Liver (tissue), 9 donors: ENCODE data around the gene RAB38. TPM values are rescaled to one million over a fixed set of nuclear protein-coding genes. Genes with fewer than 3 reads are reported as not detected.

Experiments
- DNase-seq: peaks from one replicate; pipeline ENCODE4 v3.0.0-alpha.2; 2017; ENCODE audit warnings: low spot score
- H3K27ac ChIP-seq, 2 donors: one replicate each; pipeline ENCODE4 v1.7.0; 2013; ENCODE audit warnings: inconsistent platforms in 2 of 2, low read length in 2 of 2, control low read depth in 1 of 2, low read depth in 1 of 2, mild to moderate bottlenecking in 1 of 2
- H3K27me3 ChIP-seq, 4 donors: one replicate each; pipeline versions ENCODE4 v1.6.1 to v1.7.0; 2013; ENCODE audit warnings: low read length in 3 of 4, inconsistent platforms in 1 of 4, mild to moderate bottlenecking in 1 of 4, moderate library complexity in 1 of 4; ENCODE audit not compliant: control insufficient read depth in 4 of 4, insufficient read depth in 4 of 4
- H3K36me3 ChIP-seq, 4 donors: one replicate each; pipeline versions ENCODE4 v1.6.1 to v1.7.0; 2013; ENCODE audit warnings: low read length in 3 of 4, mild to moderate bottlenecking in 3 of 4, low read depth in 1 of 4, moderate library complexity in 1 of 4; ENCODE audit not compliant: control insufficient read depth in 4 of 4, insufficient read depth in 3 of 4
- H3K4me1 ChIP-seq, 4 donors: one replicate each; pipeline versions ENCODE4 v1.6.1 to v1.7.0; 2013; ENCODE audit warnings: low read length in 3 of 4, mild to moderate bottlenecking in 3 of 4, moderate library complexity in 1 of 4; ENCODE audit not compliant: control insufficient read depth in 4 of 4, insufficient read depth in 4 of 4
- H3K4me3 ChIP-seq, 3 donors: one replicate each; pipeline versions ENCODE4 v1.6.1 to v1.7.0; 2013; ENCODE audit warnings: low read length in 3 of 3, control low read depth in 1 of 3, low read depth in 1 of 3, mild to moderate bottlenecking in 1 of 3
- H3K9ac ChIP-seq, 2 donors: one replicate each; pipeline ENCODE4 v1.7.0; 2013; ENCODE audit warnings: low read length in 2 of 2, mild to moderate bottlenecking in 2 of 2, moderate library complexity in 2 of 2, control low read depth in 1 of 2, low read depth in 1 of 2
- H3K9me3 ChIP-seq, 4 donors: one replicate each; pipeline versions ENCODE4 v1.6.1 to v1.7.0; 2013; ENCODE audit warnings: low read length in 3 of 4; ENCODE audit not compliant: control insufficient read depth in 4 of 4
- EGR1 ChIP-seq, 2 donors: IDR thresholded peaks; 2 replicates each; pipeline ENCODE4 v1.6.1; 2016 to 2018; ENCODE audit warnings: antibody characterized with exemption in 2 of 2, low read depth in 2 of 2
- FOXA1 ChIP-seq: IDR thresholded peaks from 2 replicates; pipeline ENCODE4 v1.6.1; 2016; ENCODE audit warnings: antibody characterized with exemption
- FOXA2 ChIP-seq: IDR thresholded peaks from 2 replicates; pipeline ENCODE4 v1.6.1; 2016; ENCODE audit warnings: antibody characterized with exemption
- GABPA ChIP-seq, 2 donors: IDR thresholded peaks in 1 of 2; conservative IDR thresholded peaks in 1 of 2; 2 replicates each; pipeline ENCODE4 v1.6.1; 2016; ENCODE audit warnings: antibody characterized with exemption in 2 of 2, mild to moderate bottlenecking in 1 of 2, moderate library complexity in 1 of 2
- HNF4A ChIP-seq, 2 donors: conservative IDR thresholded peaks; 2 replicates each; pipeline ENCODE4 v1.6.1; 2016; ENCODE audit warnings: antibody characterized with exemption in 2 of 2, mild to moderate bottlenecking in 2 of 2
- HNF4G ChIP-seq: IDR thresholded peaks from 2 replicates; pipeline ENCODE4 v1.6.1; 2016; ENCODE audit warnings: antibody characterized with exemption
- JUND ChIP-seq, 2 donors: IDR thresholded peaks; 2 replicates each; pipeline ENCODE4 v1.6.1; 2016; ENCODE audit warnings: antibody characterized with exemption in 2 of 2
- NR2F2 ChIP-seq: IDR thresholded peaks from 2 replicates; pipeline ENCODE4 v1.6.1; 2016; ENCODE audit warnings: antibody characterized with exemption
- RAD21 ChIP-seq, 2 donors: IDR thresholded peaks; 2 replicates each; pipeline ENCODE4 v1.6.1; 2016; ENCODE audit warnings: antibody characterized with exemption in 2 of 2, mild to moderate bottlenecking in 2 of 2
- RXRA ChIP-seq, 2 donors: IDR thresholded peaks; 2 replicates each; pipeline ENCODE4 v1.6.1; 2017 to 2018; ENCODE audit warnings: antibody characterized with exemption in 2 of 2, mild to moderate bottlenecking in 1 of 2
- SP1 ChIP-seq: IDR thresholded peaks from 2 replicates; pipeline ENCODE4 v1.6.1; 2018; ENCODE audit warnings: antibody characterized with exemption, mild to moderate bottlenecking
- TAF1 ChIP-seq: conservative IDR thresholded peaks from 2 replicates; pipeline ENCODE4 v1.6.1; 2016; ENCODE audit warnings: antibody characterized with exemption, mild to moderate bottlenecking
- YY1 ChIP-seq: IDR thresholded peaks from 2 replicates; pipeline ENCODE4 v1.6.1; 2016; ENCODE audit warnings: antibody characterized with exemption, mild to moderate bottlenecking
- WGBS: extraction: QIAGEN DNeasy Blood & Tissue Kit; methylation state at CpG from one replicate; pipeline ENCODE4 v1.1.7; 2013; 5-methylcytosine and 5-hydroxymethylcytosine counted together
- polyA plus RNA-seq, 2 donors: library from polyadenylated mRNA; stranded (reverse) in 1 of 2; unstranded in 1 of 2; fragments of 200-250 nt in 1 of 2; fragments of >200 nt in 1 of 2; fragmentation: Nextera tagmentation in 1 of 2; extraction: Ambion mirVana in 1 of 2; gene quantifications; one replicate each; pipeline versions ENCODE4 v1.2.1 to v1.2.3, GENCODE V29; 2013 to 2015
- total RNA-seq, 2 donors: library from RNA; depleted of rRNA; stranded (reverse); fragments of >200 nt; gene quantifications; one replicate each; pipeline ENCODE4 v1.2.3, GENCODE V29; 2014
- TF ChIP-seq, protein P1 (sequence below): IDR thresholded peaks from 2 replicates; pipeline ENCODE4 v1.6.1; 2016; ENCODE audit warnings: antibody characterized with exemption
- TF ChIP-seq, protein P2 (sequence below): IDR thresholded peaks from 2 replicates; pipeline ENCODE4 v1.6.1; 2016; ENCODE audit warnings: antibody characterized with exemption, mild to moderate bottlenecking
- TF ChIP-seq, protein P3 (sequence below): IDR thresholded peaks from 2 replicates; pipeline ENCODE4 v1.6.1; 2016; ENCODE audit warnings: antibody characterized with exemption
- TF ChIP-seq, protein P4 (sequence below): fragments of 150-350 bp; IDR thresholded peaks from 2 replicates; pipeline ENCODE4 v1.5.1; 2017; ENCODE audit warnings: improper control_type of control experiment, low read depth, low read length; ENCODE audit not compliant: missing input control
- TF ChIP-seq, protein P5 (sequence below): IDR thresholded peaks from 2 replicates; pipeline ENCODE4 v1.6.1; 2016; ENCODE audit warnings: antibody characterized with exemption
- donor health status: healthy.
- donor health status: healthy.
- donor health status: healthy.
- donor health status: healthy.
- donor health status: healthy.

The RAB38 gene
- total and polyA plus RNA-seq, 4 donors: 0.32 to 2.2 (median 0.48) TPM

DNA sequence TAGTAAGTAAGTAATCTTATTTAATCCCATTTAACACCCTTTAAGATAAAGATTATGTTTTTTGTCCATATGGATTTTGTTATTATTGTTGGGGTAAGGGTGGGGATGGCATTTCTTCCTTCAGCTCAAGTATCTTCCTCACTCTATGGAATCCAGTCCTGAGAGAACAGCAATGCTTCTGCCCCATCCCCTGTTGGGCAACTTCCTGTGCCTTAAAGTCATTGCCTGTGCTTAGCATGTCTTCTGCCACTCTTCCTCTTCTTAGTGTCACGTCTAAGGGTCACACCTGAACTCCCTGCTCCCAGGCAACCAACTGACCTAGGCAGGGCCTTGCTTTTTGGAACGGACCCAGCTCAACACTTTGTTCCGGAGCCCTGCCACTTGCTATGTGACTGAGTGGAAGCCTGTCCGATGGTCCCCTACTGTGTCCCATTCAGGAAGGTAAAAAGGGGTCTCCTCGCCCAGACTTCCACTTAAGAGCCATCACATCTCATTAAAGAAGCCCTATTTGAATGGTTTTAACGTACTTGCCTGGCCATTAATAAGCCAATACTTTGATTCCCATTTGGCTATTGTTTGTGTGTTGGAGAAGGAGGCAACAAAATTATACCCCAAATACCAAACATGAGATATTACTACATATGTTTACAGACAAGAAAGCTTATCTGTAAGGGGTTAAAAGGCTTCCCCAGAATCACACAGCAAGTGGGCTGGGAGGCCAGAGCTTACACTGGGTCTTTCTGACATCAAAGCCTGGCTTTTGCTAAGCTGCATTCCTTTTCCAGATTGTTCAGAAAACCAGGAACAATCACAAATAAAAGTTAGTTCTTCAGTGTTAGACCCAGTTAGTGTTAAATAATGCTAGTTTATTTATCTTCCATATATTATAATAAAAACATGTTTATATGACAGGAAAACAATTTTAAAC is 59.2 kb downstream of the RAB38 start:
- Histone ChIP-seq H3K9me3 (no peaks in the 10 kb centered on the region), H3K27me3 (no peaks in the 10 kb centered on the region), H3K27ac (no peak overlapping the region), H3K4me1 (peaks cover 0 to 1% (median 0%) of the 10 kb centered on the region in 4 donors), H3K9ac (no peak overlapping the region), H3K4me3 (no peak overlapping the region), H3K36me3 (no peaks in the 10 kb centered on the region)
- 86% methylated on average over 6 of the region's 6 CpGs for WGBS
- TF ChIP-seq YY1: no peak
- TF ChIP-seq, protein P1, sequence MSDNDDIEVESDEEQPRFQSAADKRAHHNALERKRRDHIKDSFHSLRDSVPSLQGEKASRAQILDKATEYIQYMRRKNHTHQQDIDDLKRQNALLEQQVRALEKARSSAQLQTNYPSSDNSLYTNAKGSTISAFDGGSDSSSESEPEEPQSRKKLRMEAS: no peak
- TF ChIP-seq, protein P2, sequence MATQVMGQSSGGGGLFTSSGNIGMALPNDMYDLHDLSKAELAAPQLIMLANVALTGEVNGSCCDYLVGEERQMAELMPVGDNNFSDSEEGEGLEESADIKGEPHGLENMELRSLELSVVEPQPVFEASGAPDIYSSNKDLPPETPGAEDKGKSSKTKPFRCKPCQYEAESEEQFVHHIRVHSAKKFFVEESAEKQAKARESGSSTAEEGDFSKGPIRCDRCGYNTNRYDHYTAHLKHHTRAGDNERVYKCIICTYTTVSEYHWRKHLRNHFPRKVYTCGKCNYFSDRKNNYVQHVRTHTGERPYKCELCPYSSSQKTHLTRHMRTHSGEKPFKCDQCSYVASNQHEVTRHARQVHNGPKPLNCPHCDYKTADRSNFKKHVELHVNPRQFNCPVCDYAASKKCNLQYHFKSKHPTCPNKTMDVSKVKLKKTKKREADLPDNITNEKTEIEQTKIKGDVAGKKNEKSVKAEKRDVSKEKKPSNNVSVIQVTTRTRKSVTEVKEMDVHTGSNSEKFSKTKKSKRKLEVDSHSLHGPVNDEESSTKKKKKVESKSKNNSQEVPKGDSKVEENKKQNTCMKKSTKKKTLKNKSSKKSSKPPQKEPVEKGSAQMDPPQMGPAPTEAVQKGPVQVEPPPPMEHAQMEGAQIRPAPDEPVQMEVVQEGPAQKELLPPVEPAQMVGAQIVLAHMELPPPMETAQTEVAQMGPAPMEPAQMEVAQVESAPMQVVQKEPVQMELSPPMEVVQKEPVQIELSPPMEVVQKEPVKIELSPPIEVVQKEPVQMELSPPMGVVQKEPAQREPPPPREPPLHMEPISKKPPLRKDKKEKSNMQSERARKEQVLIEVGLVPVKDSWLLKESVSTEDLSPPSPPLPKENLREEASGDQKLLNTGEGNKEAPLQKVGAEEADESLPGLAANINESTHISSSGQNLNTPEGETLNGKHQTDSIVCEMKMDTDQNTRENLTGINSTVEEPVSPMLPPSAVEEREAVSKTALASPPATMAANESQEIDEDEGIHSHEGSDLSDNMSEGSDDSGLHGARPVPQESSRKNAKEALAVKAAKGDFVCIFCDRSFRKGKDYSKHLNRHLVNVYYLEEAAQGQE: no peak
- TF ChIP-seq EGR1 (IDR thresholded peaks at IDR 0.05; ENCODE audit: low read depth in 2 of 2): no peak
- TF ChIP-seq GABPA (IDR thresholded peaks at IDR 0.05 in 1 of 2, conservative IDR thresholded peaks at IDR 0.05 in 1 of 2): no peak
- no peak for TF ChIP-seq JUND (IDR thresholded peaks at IDR 0.05)
- TF ChIP-seq, protein P3, sequence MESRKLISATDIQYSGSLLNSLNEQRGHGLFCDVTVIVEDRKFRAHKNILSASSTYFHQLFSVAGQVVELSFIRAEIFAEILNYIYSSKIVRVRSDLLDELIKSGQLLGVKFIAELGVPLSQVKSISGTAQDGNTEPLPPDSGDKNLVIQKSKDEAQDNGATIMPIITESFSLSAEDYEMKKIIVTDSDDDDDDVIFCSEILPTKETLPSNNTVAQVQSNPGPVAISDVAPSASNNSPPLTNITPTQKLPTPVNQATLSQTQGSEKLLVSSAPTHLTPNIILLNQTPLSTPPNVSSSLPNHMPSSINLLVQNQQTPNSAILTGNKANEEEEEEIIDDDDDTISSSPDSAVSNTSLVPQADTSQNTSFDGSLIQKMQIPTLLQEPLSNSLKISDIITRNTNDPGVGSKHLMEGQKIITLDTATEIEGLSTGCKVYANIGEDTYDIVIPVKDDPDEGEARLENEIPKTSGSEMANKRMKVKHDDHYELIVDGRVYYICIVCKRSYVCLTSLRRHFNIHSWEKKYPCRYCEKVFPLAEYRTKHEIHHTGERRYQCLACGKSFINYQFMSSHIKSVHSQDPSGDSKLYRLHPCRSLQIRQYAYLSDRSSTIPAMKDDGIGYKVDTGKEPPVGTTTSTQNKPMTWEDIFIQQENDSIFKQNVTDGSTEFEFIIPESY: no peak
- TF ChIP-seq NR2F2: no peak
- TF ChIP-seq, protein P4, sequence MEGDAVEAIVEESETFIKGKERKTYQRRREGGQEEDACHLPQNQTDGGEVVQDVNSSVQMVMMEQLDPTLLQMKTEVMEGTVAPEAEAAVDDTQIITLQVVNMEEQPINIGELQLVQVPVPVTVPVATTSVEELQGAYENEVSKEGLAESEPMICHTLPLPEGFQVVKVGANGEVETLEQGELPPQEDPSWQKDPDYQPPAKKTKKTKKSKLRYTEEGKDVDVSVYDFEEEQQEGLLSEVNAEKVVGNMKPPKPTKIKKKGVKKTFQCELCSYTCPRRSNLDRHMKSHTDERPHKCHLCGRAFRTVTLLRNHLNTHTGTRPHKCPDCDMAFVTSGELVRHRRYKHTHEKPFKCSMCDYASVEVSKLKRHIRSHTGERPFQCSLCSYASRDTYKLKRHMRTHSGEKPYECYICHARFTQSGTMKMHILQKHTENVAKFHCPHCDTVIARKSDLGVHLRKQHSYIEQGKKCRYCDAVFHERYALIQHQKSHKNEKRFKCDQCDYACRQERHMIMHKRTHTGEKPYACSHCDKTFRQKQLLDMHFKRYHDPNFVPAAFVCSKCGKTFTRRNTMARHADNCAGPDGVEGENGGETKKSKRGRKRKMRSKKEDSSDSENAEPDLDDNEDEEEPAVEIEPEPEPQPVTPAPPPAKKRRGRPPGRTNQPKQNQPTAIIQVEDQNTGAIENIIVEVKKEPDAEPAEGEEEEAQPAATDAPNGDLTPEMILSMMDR: no peak
- TF ChIP-seq FOXA2: no peak
- TF ChIP-seq HNF4A (conservative IDR thresholded peaks at IDR 0.05): no peak
- TF ChIP-seq RAD21 (IDR thresholded peaks at IDR 0.05): no peak
- TF ChIP-seq, protein P5, sequence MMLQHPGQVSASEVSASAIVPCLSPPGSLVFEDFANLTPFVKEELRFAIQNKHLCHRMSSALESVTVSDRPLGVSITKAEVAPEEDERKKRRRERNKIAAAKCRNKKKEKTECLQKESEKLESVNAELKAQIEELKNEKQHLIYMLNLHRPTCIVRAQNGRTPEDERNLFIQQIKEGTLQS: no peak
- TF ChIP-seq FOXA1: no peak
- TF ChIP-seq TAF1: no peak
- no peak for TF ChIP-seq RXRA (IDR thresholded peaks at IDR 0.05)
- TF ChIP-seq SP1: no peak
- TF ChIP-seq HNF4G: no peak
- DNase-seq: no peak
